Stimulated activated CD4-positive, alpha-beta T cell treated with anti-CD3 and anti-CD28 coated beads, Interleukin-1b, Interleukin-23, amount 100 ng/mL, for 1 hour (primary cell): ENCODE results near the gene CELSR3.

Experiments used
- DNase-seq, 2 donors: peaks; one replicate each; pipeline ENCODE4 v3.0.0-alpha.2; 2020; ENCODE audit warnings: low read depth in 2 of 2

CELSR3 gene

GRCh38 chr3:48662753-48663488, at the start of gene CELSR3:
Gene CELSR3, minus strand, starts transcription at chr3:48662886. Its CDS starts 252 bp downstream, at chr3:48662634.
- peak in 1 of 2 donors; percentile 16 for DNase-seq

GRCh38 chr3:48711727-48712126, 49.0 kb upstream of the CELSR3 start:
- no peak for DNase-seq

- no peak for DNase-seq
These were observed 46.4 kb upstream of the CELSR3 start for GRCh38 chr3:48709051-48709461.

- DNase-seq: no peak
These were observed 45.8 kb upstream of the CELSR3 start for GRCh38 chr3:48708481-48708889.

- DNase-seq: no peak
These were observed 44.5 kb upstream of the CELSR3 start for GRCh38 chr3:48707157-48707556.

- DNase-seq: no peak
These were observed 39.7 kb upstream of the CELSR3 start for GRCh38 chr3:48702320-48702920.

- DNase-seq: no peak
These were observed 38.2 kb upstream of the CELSR3 start for GRCh38 chr3:48700731-48701405.

GRCh38 chr3:48698891-48699290, 36.2 kb upstream of the CELSR3 start:
- no peak for DNase-seq

GRCh38 chr3:48697952-48698351, 35.3 kb upstream of the CELSR3 start:
- no peak for DNase-seq

GRCh38 chr3:48696601-48697000, 33.9 kb upstream of the CELSR3 start:
- DNase-seq: no peak

- DNase-seq: no peak
These were observed 33.5 kb upstream of the CELSR3 start for GRCh38 chr3:48696156-48696555.

GRCh38 chr3:48695393-48695753, 32.7 kb upstream of the CELSR3 start:
- no peak for DNase-seq

GRCh38 chr3:48694610-48695392, 32.1 kb upstream of the CELSR3 start:
- no peak for DNase-seq

GRCh38 chr3:48693826-48694225, 31.1 kb upstream of the CELSR3 start:
- DNase-seq: no peak

- DNase-seq: no peak
These were observed 29.9 kb upstream of the CELSR3 start for GRCh38 chr3:48692551-48692950.

GRCh38 chr3:48690846-48691458, 28.3 kb upstream of the CELSR3 start:
- no peak for DNase-seq

GRCh38 chr3:48689384-48689783, 26.7 kb upstream of the CELSR3 start:
- no peak for DNase-seq

- DNase-seq: no peak
These were observed 26.0 kb upstream of the CELSR3 start for GRCh38 chr3:48688737-48689075.

GRCh38 chr3:48688032-48688736, 25.5 kb upstream of the CELSR3 start:
- DNase-seq: no peak

- DNase-seq: no peak
These were observed 24.6 kb upstream of the CELSR3 start for GRCh38 chr3:48687220-48687678.

- no peak for DNase-seq
These were observed 24.0 kb upstream of the CELSR3 start for GRCh38 chr3:48686538-48687219.
